ENCODE data around the gene PIEZO2.
"Not testable (repeated sequence)": the region's sequence is repeated elsewhere in the genome, so short reads cannot be mapped to it uniquely, and the experiment has no call there.

Gene PIEZO2

GRCh38 chr18:10685484-10685883 is 463.9 kb downstream of the PIEZO2 start:
- no peak for DNase-seq (ENCODE audit: low spot score)

- DNase-seq (ENCODE audit: low spot score) = no peak
These were observed 467.0 kb downstream of the PIEZO2 start for GRCh38 chr18:10682368-10682714.

DNA sequence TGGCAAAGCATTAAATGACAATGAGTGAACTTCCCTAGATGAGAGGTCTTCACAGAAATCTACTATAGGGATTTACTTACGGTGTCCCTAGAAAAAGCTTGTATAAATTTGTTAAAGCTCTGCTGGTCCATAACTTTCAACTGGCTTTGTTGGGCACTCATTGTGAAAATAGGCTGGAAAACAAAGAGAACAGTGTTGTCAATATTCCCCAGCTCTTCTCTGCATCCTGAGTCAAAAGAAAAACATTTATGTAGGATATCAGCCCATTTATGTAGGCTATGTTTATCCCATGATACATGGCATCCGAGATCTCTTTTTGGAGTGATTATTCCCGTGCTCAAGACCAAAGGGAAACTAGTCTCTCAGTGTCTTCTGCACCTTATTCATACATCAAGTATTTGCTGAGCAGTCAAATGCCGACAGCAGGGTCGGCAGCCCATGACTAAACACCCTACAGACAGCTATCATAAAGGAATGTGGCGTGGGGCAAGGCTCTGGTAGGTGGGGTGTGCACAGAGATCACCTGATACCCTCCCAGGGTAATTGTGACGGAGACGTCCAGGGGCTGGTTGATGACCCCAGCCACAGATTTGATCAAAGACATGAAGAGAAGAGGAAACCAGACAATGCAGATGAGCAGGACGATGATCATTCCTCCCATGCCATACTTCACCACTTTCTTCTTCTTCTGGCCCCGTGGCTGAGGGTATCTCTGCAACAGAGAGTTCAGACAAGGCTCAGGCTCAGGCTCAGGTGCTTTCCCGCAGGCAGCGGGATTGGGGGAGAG is 467.6 kb downstream of the PIEZO2 start:
- DNase-seq (ENCODE audit: low spot score) = no peak

- no peak for DNase-seq (ENCODE audit: low spot score)
These were observed 469.1 kb downstream of the PIEZO2 start for GRCh38 chr18:10680271-10680596.

DNA sequence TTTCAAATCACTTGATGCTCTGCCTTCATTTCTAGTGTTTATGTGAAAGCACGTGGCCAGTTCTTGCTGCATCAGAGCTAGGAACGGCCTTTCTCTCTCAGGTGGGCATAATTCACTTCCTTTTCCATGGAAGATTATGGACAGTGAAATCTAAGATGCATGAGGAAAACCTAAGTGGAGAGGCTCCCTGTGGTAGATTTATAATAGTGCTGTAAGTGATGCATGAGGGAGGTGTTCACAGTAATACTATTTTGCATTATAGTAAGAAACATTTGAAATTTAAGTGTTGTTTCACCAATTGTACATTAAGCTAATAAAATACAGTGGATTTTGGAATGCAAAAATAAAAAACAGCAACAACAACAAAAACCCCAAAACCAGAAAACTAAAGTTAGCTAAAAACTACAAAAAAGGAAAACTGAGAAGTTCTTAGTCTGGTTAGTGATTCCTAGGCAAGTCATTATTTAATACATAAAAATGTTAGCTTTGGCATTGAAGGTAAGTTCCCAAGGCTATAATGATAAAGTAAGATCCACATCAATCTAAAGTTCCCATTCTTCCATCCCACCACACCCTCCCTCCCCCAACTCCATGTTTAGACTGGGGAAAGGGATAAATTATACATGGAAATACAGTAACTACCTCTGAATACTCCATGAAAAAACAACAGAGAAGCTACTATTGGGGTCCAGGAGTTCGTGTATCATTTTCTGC is 469.7 kb downstream of the PIEZO2 start:
- DNase-seq (ENCODE audit: low spot score) = no peak

DNA sequence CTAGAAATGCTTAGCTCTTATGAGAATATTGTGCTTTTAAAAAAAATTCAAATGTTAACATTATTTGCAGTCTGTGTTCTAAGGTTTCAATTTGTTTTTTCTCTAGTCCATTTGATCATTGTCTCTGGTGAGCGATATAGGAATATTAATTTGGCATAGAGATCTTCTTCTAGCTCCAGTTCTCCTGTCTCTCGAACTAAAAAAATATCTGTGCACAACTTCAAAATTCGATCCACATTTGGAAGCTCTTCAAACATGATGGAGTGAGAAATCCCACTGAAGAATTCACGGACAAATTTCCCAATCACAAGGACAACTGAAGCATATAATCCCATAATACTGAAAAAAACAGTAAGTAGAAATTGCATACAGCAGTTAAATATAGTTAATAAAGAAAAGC is 477.9 kb downstream of the PIEZO2 start:
- no peak for DNase-seq (ENCODE audit: low spot score)

DNA sequence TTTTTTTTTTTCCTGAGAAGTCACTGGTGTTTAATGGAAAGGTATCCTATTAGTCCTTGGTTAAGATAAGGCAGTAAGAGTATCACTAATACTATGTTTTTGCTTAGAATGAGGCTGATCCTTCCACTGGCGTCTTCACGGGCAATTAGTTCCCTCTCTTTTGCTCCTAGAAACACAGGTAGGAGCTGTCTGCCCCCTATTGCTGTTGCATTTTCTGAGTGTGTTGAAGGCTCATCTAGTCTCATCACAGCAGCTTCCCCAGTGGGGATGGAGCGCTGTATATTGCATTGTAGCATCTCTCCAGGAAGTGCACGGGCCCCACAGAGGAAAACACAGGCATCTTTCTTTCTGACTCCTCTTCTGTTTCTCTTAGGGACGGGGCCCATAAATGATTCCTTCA is 478.5 kb downstream of the PIEZO2 start:
- DNase-seq (ENCODE audit: low spot score) = no peak

- DNase-seq (ENCODE audit: low spot score) = no peak
These were observed 479.8 kb downstream of the PIEZO2 start for GRCh38 chr18:10669441-10670100.

DNA sequence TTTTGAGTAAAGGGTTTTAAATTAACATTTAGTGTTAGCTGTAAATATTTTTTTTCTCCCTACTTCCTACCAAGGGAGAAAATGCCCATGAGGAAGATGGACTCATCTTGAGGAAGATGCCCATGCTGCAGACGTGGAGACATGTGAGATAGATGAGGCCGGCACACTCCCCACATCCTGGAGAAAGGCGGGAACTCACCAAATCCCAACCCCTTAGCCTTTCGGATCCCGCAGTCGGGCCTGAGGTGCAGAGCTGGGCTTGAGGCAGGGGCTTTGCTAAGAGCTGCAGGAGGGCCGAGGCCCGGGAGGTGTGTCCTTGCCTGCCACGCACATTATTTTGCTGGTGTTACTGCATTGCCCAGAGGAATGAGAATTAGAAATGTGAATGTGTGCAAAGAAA is 485.6 kb downstream of the PIEZO2 start:
- DNase-seq (ENCODE audit: low spot score) = no peak

- peak; percentile 16 for DNase-seq (ENCODE audit: low spot score)
These were observed 488.1 kb downstream of the PIEZO2 start for GRCh38 chr18:10661317-10661716.

DNA sequence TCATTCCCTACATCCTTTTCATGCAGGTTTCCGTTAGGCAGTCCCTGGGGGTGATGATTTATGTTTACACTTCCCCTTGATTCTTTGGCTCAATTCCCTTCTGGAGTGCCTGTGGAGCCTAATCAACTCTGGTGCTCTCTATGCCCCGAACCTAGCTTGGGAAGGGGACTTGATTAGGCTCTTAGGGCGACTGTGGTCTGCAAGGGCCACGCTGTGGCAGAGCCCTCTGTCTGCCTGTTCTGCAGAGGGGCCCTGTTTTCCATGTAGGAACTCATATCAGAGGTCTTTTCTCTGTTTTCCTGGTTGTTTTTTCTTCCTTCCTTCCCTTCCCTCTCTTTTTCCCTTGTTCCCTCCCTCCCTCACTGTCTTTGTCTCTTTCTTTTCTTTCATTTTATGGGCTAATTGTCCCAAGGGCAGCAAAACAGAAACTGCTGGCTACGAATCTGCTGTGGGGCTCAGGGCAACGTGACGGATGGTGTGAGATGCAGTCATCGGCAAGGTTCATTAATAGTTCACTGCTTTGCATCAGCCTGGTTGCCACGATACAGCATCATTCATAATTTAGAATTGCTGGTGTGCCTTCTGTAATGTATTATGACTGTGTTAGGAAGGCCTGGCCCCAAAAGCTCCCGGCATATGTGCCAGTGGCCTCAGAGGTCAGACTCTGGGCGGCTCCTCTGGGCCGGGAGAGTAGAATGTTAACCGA is 489.0 kb downstream of the PIEZO2 start:
- no peak for DNase-seq (ENCODE audit: low spot score)

- no peak for DNase-seq (ENCODE audit: low spot score)
These were observed 489.8 kb downstream of the PIEZO2 start for GRCh38 chr18:10659594-10659993.

DNA sequence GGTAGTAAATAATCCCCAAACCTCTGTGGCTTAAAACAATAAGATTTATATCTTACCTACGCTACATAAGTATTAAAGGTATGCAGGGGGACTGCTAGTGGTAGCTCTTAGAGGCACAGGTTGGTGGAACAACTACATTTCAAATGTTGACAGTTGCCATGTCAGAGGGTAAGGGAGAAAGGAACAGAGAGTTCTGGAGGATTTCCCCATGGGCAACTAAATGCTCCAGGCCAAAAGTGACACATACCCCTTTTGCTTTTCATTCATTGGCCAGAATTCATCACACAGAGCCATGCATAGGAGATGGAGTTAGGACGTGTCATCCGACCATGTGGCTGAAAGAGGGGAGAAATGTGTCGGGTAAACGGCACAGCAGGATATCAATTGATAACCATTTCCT is 490.4 kb downstream of the PIEZO2 start:
- DNase-seq (ENCODE audit: low spot score) = no peak

GRCh38 chr18:10644003-10644402 is 505.4 kb downstream of the PIEZO2 start:
- DNase-seq (ENCODE audit: low spot score) = not testable (repeated sequence)

DNA sequence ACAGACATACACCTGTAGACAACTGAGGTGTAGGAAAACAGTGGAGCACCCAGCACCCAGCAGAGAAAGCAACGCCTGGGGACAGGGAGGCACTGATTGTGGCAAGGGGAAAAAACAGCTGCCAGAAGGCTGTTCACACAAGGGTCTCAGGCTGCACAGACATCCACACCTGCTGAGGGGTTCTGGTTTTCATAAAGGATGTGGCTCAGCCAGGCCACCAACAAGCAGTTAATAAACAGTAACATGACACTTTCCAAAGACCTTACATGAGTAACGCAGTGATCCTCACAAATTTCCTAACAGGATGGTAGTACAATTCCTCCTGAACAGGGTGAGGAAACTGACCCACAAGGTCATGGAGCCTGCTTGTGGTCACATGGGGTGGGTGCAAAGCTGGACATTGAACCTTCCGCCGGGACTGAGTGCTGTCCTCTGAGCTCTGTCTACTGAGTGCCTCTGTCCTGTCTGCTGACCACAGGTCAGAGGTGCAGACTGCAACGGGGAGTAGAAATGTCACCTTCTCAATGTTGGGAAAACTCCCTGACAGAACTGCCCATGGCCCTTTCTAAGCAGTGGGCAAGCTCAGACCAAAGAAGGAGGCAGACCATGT is 506.3 kb downstream of the PIEZO2 start:
- DNase-seq (ENCODE audit: low spot score) = not testable (repeated sequence)

GRCh38 chr18:10638539-10638885 is 510.9 kb downstream of the PIEZO2 start:
- not testable (repeated sequence) for DNase-seq (ENCODE audit: low spot score)

- not testable (repeated sequence) for DNase-seq (ENCODE audit: low spot score)
These were observed 511.4 kb downstream of the PIEZO2 start for GRCh38 chr18:10637858-10638538.

- not testable (repeated sequence) for DNase-seq (ENCODE audit: low spot score)
These were observed 520.3 kb downstream of the PIEZO2 start for GRCh38 chr18:10629076-10629475.

DNA sequence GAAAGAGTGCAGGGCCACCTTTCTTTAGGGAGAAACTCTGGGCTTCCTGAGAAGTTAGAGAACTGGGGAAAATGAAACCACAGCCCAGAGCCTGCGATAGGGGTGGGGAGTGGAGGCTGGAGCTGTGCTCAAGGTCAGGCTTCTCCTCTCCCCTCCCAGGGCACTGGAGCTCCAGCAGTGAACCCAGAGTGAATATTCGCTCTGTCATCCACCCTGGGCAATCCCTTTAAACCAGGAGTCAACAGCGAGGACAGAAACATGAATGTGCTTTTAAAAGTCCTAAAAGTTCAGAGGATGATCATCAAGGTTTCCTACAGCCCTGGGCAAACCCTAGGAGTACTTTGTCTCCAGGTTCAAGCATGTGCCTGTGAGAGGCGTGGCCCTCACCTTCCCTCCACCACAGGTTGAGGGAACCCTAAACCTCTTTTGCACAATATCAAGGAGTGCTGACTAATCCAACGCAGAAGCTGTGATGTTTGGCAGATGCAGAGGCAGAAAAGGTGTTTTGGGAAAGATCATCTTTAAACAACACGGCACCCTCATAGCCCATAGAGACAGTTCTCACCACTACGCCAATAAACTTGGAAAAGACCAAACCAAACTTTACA is 522.7 kb downstream of the PIEZO2 start:
- not testable (repeated sequence) for DNase-seq (ENCODE audit: low spot score)

DNA sequence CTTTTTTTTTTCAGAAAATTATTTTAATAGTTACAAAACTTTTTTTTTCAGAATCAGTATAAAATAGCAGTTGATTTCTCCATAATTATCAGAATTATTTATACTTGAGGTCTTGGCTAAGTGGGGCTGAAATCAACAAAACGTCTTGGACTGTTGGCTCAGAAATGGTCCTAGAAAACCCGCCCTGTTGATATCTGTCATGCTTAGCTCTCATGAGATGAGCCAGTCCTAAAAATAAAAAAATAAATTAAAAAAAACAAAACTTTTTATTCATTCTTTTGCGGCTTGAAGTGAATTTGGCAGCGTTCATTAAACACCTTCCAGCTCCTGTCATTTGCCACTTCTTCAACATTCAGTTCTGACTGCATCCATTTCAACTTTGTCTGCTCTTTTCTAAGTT is 525.8 kb downstream of the PIEZO2 start:
- DNase-seq (ENCODE audit: low spot score) = not testable (repeated sequence)

DNA sequence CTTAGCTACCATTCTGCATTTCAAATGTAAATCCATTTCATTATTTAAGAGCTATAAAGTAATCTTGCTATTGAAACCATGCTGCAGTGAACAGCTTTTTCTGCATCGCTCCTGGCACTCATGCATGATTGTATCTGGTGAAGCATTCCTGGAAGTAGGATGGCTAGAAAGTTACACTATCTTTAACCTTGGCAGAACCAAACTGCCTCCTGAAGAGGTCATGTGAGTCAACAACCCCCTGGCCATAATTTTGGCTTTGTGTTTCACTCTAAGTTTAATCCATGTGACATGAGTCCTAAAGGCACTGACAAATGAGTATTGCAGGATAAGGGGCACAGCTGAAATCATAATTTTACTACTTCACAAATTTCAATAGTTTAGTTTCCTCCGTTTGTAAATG is 526.4 kb downstream of the PIEZO2 start:
- not testable (repeated sequence) for DNase-seq (ENCODE audit: low spot score)
